GM23338 (cell line): ENCODE results near the gene C11orf21. TPM values are rescaled to one million over a fixed set of nuclear protein-coding genes. Genes with fewer than 3 reads are reported as not detected.

Experiments
- ATAC-seq: fragments of 200-7000 bp; cut with Tn5 transposase; 3 replicates; pipeline ENCODE4 v1.9.1; 2020
- DNase-seq: peaks from one replicate; pipeline ENCODE4 v3.0.0-alpha.2; 2015; ENCODE audit warnings: low spot score
- H2AFZ ChIP-seq: fragments of 200-600 bp; sonication (generic); 2 replicates; pipeline ENCODE4 v1.8.0; 2016; ENCODE audit warnings: antibody characterized with exemption, mild to moderate bottlenecking, moderate library complexity
- H3F3A ChIP-seq: fragments of 200-600 bp; sonication (generic); replicated peaks from 2 replicates; pipeline ENCODE4 v1.8.0; 2017; ENCODE audit warnings: antibody characterized with exemption, mixed run types, low read depth
- H3K27ac ChIP-seq: fragments of 200-600 bp; sonication (generic); 2 replicates; pipeline ENCODE4 v1.6.1; 2016; ENCODE audit warnings: low read depth
- H3K27me3 ChIP-seq: fragments of 200-600 bp; sonication (generic); 2 replicates; pipeline ENCODE4 v1.8.0; 2016; ENCODE audit warnings: mild to moderate bottlenecking, mixed run types, moderate library complexity; ENCODE audit not compliant: insufficient read depth
- H3K36me3 ChIP-seq: fragments of 200-600 bp; sonication (generic); 2 replicates; pipeline ENCODE4 v1.8.0; 2016; ENCODE audit warnings: mild to moderate bottlenecking; ENCODE audit not compliant: insufficient read depth
- H3K4me1 ChIP-seq: fragments of 200-600 bp; sonication (generic); 2 replicates; pipeline ENCODE4 v1.8.0; 2016; ENCODE audit warnings: mild to moderate bottlenecking, moderate library complexity; ENCODE audit not compliant: insufficient read depth
- H3K4me2 ChIP-seq: fragments of 200-600 bp; sonication (generic); 2 replicates; pipeline ENCODE4 v1.7.1; 2017; ENCODE audit warnings: mixed run types
- H3K4me3 ChIP-seq: fragments of 200-600 bp; sonication (generic); 2 replicates; pipeline ENCODE4 v1.6.1; 2016; ENCODE audit warnings: mixed run types
- H3K79me2 ChIP-seq: fragments of 200-600 bp; sonication (generic); replicated peaks from 2 replicates; pipeline ENCODE4 v1.8.0; 2017; ENCODE audit warnings: mild to moderate bottlenecking; ENCODE audit not compliant: insufficient read depth
- H3K9me2 ChIP-seq: fragments of 200-600 bp; sonication (generic); 2 replicates; pipeline ENCODE4 v1.8.0; 2017; ENCODE audit not compliant: insufficient read depth
- H4K20me1 ChIP-seq: fragments of 200-600 bp; sonication (generic); replicated peaks from 2 replicates; pipeline ENCODE4 v1.8.0; 2017; ENCODE audit warnings: mild to moderate bottlenecking; ENCODE audit not compliant: insufficient read depth
- H3K27ac Mint-ChIP-seq: 2 replicates; pipeline ENCODE4 v1.8.0; 2020; ENCODE audit warnings: inconsistent platforms, mild to moderate bottlenecking, moderate library complexity, mixed read lengths
- H3K27me3 Mint-ChIP-seq: 3 replicates; pipeline ENCODE4 v1.8.0; 2022; ENCODE audit warnings: low read depth, mild to moderate bottlenecking, moderate library complexity, mixed read lengths, inconsistent platforms; ENCODE audit not compliant: insufficient read depth, poor library complexity
- H3K36me3 Mint-ChIP-seq: 3 replicates; pipeline ENCODE4 v1.8.0; 2021; ENCODE audit warnings: low read depth, mild to moderate bottlenecking, inconsistent platforms, moderate library complexity, mixed read lengths
- H3K4me1 Mint-ChIP-seq: 3 replicates; pipeline ENCODE4 v1.8.0; 2020; ENCODE audit warnings: mild to moderate bottlenecking, inconsistent platforms, mixed read lengths
- H3K4me3 Mint-ChIP-seq: 3 replicates; pipeline ENCODE4 v1.8.0; 2021; ENCODE audit warnings: moderate library complexity, mild to moderate bottlenecking, inconsistent platforms, mixed read lengths
- H3K9me3 Mint-ChIP-seq: 3 replicates; pipeline ENCODE4 v1.8.0; 2020; ENCODE audit warnings: moderate library complexity, mild to moderate bottlenecking, inconsistent platforms, mixed read lengths
- CREB1 ChIP-seq: fragments of 250-450 bp; sonication (Bioruptor Pico); IDR thresholded peaks from 2 replicates; pipeline ENCODE4 v1.5.0; 2020; ENCODE audit warnings: low read depth, mild to moderate bottlenecking, moderate library complexity
- EZH2 ChIP-seq: fragments of 200-600 bp; sonication (generic); IDR thresholded peaks from one replicate; pipeline ENCODE4 v1.8.0; 2017; ENCODE audit warnings: antibody characterized with exemption, mild to moderate bottlenecking, low read depth; ENCODE audit not compliant: unreplicated experiment
- EZH2phosphoT487 ChIP-seq: fragments of 200-600 bp; sonication (generic); IDR thresholded peaks from one replicate; pipeline ENCODE4 v1.8.1; 2018; ENCODE audit warnings: antibody characterized with exemption; ENCODE audit not compliant: unreplicated experiment
- JUNB ChIP-seq: IDR thresholded peaks from one replicate; pipeline ENCODE4 v1.6.1; 2016; ENCODE audit warnings: antibody characterized with exemption; ENCODE audit not compliant: unreplicated experiment
- NANOG ChIP-seq: IDR thresholded peaks from 2 replicates; pipeline ENCODE4 v1.6.1; 2016; ENCODE audit warnings: antibody characterized with exemption, borderline replicate concordance
- POLR2AphosphoS5 ChIP-seq: IDR thresholded peaks from 2 replicates; pipeline ENCODE4 v1.6.1; 2016; ENCODE audit warnings: antibody characterized with exemption, low read depth
- STAT1 ChIP-seq: IDR thresholded peaks from one replicate; pipeline ENCODE4 v1.6.1; 2016; ENCODE audit warnings: antibody characterized with exemption; ENCODE audit not compliant: unreplicated experiment
- ZNF114 ChIP-seq: fragments of 250-450 bp; sonication (Bioruptor Pico); IDR thresholded peaks from 2 replicates; pipeline ENCODE4 v1.5.0; 2020; ENCODE audit warnings: mild to moderate bottlenecking, moderate library complexity
- ZNF331 ChIP-seq: fragments of 250-450 bp; sonication (Bioruptor Pico); IDR thresholded peaks from 2 replicates; pipeline ENCODE4 v1.5.0; 2020; ENCODE audit warnings: low read depth, mild to moderate bottlenecking, moderate library complexity
- polyA plus RNA-seq: library from polyadenylated mRNA; unstranded; fragments of >200 nt; fragmentation: Nextera tagmentation; extraction: Ambion mirVana; gene quantifications from 2 replicates; pipeline ENCODE4 v1.2.1, GENCODE V29; 2016
- total RNA-seq: library from RNA; depleted of rRNA; stranded (reverse); fragments of >200 nt; shearing (Covaris generic); gene quantifications from 2 replicates; pipeline ENCODE4 v1.2.3, GENCODE V29; 2014
- TF ChIP-seq, protein P1 (sequence below), 2 experiments: fragments of 200-600 bp in 1 of 2; sonication (generic) in 1 of 2; conservative IDR thresholded peaks; 2 replicates each; pipeline versions ENCODE4 v1.5.1 to v1.6.1; 2016 to 2017; ENCODE audit warnings: antibody characterized with exemption in 2 of 2, low read depth in 2 of 2, mild to moderate bottlenecking in 2 of 2, moderate library complexity in 1 of 2
- TF ChIP-seq, protein P2 (sequence below): fragments of 250-450 bp; sonication (Bioruptor Pico); IDR thresholded peaks from 2 replicates; pipeline ENCODE4 v1.5.0; 2020; ENCODE audit warnings: mild to moderate bottlenecking, moderate library complexity
- TF ChIP-seq, protein P3 (sequence below): IDR thresholded peaks from one replicate; pipeline ENCODE4 v1.6.1; 2018; ENCODE audit warnings: antibody characterized with exemption; ENCODE audit not compliant: unreplicated experiment
- TF ChIP-seq, protein P4 (sequence below): IDR thresholded peaks from 2 replicates; pipeline ENCODE4 v1.6.1; 2016; ENCODE audit warnings: antibody characterized with exemption

Gene C11orf21
- total and polyA plus RNA-seq, 2 experiments from 2014 or later, result not detected

DNA sequence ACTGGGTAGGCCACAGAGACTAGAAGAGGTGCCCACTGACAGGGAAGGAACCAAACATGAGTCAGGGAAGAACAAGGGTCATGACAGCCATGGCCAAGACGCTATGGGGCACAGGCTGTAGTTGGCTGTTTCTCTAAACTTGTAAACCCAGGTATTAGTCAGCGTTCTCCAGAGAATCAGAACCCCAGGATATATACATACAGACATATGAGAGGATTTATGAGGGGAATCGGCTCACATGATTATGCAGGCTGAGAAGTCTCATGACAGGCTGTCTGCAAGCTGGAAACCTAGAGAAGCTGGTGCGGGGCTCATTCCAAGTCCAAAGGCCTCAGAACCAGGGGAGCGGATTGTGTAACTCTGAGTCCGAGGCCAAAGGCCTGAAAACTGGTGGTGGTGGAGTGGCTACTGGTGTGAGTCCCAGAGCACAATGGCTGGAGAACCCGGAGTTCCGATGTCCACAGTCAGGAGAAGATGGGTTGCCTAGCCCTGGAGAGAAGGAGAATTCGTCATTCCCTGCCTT, 45.7 kb upstream of the C11orf21 start:
- peaks cover 16% of the 10 kb centered on the region for H3K27me3 Mint-ChIP-seq
- no peak for DNase-seq
- H3K4me3 Mint-ChIP-seq, result no peak overlapping the region
- H4K20me1 ChIP-seq, result no peaks in the 10 kb centered on the region
- 0 out of 2 replicates have a peak, but pooled peaks cover 5% of the 10 kb centered on the region for H3K9me2 ChIP-seq
- H3F3A ChIP-seq, result no peaks in the 10 kb centered on the region
- H3K4me2 ChIP-seq, result no peak overlapping the region
- H3K36me3 ChIP-seq, result peaks cover 3% of the 10 kb centered on the region
- H3K4me3 ChIP-seq, result no peak overlapping the region
- H3K79me2 ChIP-seq, result no peaks in the 10 kb centered on the region
- no peak for ATAC-seq
- no peaks in the 10 kb centered on the region; the same call in 2 of the 3 replicates for H3K4me1 Mint-ChIP-seq
- TF ChIP-seq, protein P1, sequence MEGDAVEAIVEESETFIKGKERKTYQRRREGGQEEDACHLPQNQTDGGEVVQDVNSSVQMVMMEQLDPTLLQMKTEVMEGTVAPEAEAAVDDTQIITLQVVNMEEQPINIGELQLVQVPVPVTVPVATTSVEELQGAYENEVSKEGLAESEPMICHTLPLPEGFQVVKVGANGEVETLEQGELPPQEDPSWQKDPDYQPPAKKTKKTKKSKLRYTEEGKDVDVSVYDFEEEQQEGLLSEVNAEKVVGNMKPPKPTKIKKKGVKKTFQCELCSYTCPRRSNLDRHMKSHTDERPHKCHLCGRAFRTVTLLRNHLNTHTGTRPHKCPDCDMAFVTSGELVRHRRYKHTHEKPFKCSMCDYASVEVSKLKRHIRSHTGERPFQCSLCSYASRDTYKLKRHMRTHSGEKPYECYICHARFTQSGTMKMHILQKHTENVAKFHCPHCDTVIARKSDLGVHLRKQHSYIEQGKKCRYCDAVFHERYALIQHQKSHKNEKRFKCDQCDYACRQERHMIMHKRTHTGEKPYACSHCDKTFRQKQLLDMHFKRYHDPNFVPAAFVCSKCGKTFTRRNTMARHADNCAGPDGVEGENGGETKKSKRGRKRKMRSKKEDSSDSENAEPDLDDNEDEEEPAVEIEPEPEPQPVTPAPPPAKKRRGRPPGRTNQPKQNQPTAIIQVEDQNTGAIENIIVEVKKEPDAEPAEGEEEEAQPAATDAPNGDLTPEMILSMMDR (conservative IDR thresholded peaks at IDR 0.05; ENCODE audit: low read depth in 2 of 2), result no peak
- TF ChIP-seq CREB1 (CRISPR knock-in tag) (no peak), ZNF331 (no peak), ZNF114 (no peak), POLR2AphosphoS5 (no peak), STAT1 (no peak), EZH2phosphoT487 (no peak), NANOG (no peak), JUNB (no peak), EZH2 (no peak)
- TF ChIP-seq, protein P2, sequence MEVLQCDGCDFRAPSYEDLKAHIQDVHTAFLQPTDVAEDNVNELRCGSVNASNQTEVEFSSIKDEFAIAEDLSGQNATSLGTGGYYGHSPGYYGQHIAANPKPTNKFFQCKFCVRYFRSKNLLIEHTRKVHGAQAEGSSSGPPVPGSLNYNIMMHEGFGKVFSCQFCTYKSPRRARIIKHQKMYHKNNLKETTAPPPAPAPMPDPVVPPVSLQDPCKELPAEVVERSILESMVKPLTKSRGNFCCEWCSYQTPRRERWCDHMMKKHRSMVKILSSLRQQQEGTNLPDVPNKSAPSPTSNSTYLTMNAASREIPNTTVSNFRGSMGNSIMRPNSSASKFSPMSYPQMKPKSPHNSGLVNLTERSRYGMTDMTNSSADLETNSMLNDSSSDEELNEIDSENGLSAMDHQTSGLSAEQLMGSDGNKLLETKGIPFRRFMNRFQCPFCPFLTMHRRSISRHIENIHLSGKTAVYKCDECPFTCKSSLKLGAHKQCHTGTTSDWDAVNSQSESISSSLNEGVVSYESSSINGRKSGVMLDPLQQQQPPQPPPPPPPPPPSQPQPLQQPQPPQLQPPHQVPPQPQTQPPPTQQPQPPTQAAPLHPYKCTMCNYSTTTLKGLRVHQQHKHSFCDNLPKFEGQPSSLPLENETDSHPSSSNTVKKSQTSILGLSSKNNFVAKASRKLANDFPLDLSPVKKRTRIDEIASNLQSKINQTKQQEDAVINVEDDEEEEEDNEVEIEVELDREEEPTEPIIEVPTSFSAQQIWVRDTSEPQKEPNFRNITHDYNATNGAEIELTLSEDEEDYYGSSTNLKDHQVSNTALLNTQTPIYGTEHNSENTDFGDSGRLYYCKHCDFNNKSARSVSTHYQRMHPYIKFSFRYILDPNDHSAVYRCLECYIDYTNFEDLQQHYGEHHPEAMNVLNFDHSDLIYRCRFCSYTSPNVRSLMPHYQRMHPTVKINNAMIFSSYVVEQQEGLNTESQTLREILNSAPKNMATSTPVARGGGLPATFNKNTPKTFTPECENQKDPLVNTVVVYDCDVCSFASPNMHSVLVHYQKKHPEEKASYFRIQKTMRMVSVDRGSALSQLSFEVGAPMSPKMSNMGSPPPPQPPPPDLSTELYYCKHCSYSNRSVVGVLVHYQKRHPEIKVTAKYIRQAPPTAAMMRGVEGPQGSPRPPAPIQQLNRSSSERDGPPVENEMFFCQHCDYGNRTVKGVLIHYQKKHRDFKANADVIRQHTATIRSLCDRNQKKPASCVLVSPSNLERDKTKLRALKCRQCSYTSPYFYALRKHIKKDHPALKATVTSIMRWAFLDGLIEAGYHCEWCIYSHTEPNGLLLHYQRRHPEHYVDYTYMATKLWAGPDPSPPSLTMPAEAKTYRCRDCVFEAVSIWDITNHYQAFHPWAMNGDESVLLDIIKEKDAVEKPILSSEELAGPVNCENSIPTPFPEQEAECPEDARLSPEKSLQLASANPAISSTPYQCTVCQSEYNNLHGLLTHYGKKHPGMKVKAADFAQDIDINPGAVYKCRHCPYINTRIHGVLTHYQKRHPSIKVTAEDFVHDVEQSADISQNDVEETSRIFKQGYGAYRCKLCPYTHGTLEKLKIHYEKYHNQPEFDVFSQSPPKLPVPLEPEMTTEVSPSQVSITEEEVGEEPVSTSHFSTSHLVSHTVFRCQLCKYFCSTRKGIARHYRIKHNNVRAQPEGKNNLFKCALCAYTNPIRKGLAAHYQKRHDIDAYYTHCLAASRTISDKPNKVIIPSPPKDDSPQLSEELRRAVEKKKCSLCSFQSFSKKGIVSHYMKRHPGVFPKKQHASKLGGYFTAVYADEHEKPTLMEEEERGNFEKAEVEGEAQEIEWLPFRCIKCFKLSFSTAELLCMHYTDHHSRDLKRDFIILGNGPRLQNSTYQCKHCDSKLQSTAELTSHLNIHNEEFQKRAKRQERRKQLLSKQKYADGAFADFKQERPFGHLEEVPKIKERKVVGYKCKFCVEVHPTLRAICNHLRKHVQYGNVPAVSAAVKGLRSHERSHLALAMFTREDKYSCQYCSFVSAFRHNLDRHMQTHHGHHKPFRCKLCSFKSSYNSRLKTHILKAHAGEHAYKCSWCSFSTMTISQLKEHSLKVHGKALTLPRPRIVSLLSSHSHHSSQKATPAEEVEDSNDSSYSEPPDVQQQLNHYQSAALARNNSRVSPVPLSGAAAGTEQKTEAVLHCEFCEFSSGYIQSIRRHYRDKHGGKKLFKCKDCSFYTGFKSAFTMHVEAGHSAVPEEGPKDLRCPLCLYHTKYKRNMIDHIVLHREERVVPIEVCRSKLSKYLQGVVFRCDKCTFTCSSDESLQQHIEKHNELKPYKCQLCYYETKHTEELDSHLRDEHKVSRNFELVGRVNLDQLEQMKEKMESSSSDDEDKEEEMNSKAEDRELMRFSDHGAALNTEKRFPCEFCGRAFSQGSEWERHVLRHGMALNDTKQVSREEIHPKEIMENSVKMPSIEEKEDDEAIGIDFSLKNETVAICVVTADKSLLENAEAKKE (CRISPR knock-in tag), result no peak
- TF ChIP-seq, protein P3, sequence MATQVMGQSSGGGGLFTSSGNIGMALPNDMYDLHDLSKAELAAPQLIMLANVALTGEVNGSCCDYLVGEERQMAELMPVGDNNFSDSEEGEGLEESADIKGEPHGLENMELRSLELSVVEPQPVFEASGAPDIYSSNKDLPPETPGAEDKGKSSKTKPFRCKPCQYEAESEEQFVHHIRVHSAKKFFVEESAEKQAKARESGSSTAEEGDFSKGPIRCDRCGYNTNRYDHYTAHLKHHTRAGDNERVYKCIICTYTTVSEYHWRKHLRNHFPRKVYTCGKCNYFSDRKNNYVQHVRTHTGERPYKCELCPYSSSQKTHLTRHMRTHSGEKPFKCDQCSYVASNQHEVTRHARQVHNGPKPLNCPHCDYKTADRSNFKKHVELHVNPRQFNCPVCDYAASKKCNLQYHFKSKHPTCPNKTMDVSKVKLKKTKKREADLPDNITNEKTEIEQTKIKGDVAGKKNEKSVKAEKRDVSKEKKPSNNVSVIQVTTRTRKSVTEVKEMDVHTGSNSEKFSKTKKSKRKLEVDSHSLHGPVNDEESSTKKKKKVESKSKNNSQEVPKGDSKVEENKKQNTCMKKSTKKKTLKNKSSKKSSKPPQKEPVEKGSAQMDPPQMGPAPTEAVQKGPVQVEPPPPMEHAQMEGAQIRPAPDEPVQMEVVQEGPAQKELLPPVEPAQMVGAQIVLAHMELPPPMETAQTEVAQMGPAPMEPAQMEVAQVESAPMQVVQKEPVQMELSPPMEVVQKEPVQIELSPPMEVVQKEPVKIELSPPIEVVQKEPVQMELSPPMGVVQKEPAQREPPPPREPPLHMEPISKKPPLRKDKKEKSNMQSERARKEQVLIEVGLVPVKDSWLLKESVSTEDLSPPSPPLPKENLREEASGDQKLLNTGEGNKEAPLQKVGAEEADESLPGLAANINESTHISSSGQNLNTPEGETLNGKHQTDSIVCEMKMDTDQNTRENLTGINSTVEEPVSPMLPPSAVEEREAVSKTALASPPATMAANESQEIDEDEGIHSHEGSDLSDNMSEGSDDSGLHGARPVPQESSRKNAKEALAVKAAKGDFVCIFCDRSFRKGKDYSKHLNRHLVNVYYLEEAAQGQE, result no peak
- TF ChIP-seq, protein P4, sequence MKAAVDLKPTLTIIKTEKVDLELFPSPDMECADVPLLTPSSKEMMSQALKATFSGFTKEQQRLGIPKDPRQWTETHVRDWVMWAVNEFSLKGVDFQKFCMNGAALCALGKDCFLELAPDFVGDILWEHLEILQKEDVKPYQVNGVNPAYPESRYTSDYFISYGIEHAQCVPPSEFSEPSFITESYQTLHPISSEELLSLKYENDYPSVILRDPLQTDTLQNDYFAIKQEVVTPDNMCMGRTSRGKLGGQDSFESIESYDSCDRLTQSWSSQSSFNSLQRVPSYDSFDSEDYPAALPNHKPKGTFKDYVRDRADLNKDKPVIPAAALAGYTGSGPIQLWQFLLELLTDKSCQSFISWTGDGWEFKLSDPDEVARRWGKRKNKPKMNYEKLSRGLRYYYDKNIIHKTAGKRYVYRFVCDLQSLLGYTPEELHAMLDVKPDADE, result no peak
- H2AFZ ChIP-seq, result no peak overlapping the region
- peaks cover 14% of the 10 kb centered on the region; the same call in 2 of the 3 replicates for H3K36me3 Mint-ChIP-seq
- H3K27me3 ChIP-seq, result no peaks in the 10 kb centered on the region
- H3K9me3 Mint-ChIP-seq, result peaks cover 61% of the 10 kb centered on the region
- no peak overlapping the region for H3K27ac ChIP-seq
- H3K27ac Mint-ChIP-seq, result no peak overlapping the region
- no peaks in the 10 kb centered on the region for H3K4me1 ChIP-seq
